Measurements from ENCODE around the gene TAS2R19. TPM values are rescaled to one million over a fixed set of nuclear protein-coding genes. Genes with fewer than 3 reads are reported as not detected.

TAS2R19 gene
- total RNA-seq, 3 donors from 2014 or later: 2.1 to 6.8 (median 2.3) TPM

GRCh38 chr12:11014234-11014633 lies 8.2 kb downstream of the TAS2R19 start:
- intact Hi-C loops (cut with DNase I, micrococcal nuclease): no loop called here
- H3K36me3 ChIP-seq (ENCODE audit: low read depth): no peaks in the 10 kb centered on the region
- no peaks in the 10 kb centered on the region for H3K9me3 ChIP-seq
- no peak for TF ChIP-seq CTCF (IDR thresholded peaks at IDR 0.05)
- no peak for DNase-seq
- H3K4me3 ChIP-seq: no peak overlapping the region
- H3K4me1 ChIP-seq (ENCODE audit: low read depth): no peaks in the 10 kb centered on the region
- no peak for ATAC-seq

GRCh38 chr12:11007608-11008007 lies 14.8 kb downstream of the TAS2R19 start:
- Histone ChIP-seq H3K4me1 (ENCODE audit: low read depth) (no peaks in the 10 kb centered on the region), H3K4me3 (no peak overlapping the region), H3K36me3 (ENCODE audit: low read depth) (no peaks in the 10 kb centered on the region), H3K9me3 (no peaks in the 10 kb centered on the region)
- DNase-seq: no peak
- no peak for ATAC-seq
- intact Hi-C loops (cut with DNase I, micrococcal nuclease): no loop called here
- no peak for TF ChIP-seq CTCF (IDR thresholded peaks at IDR 0.05)

- Histone ChIP-seq H3K9me3 (no peaks in the 10 kb centered on the region), H3K4me3 (no peak within 1 kb of the TSS), H3K4me1 (ENCODE audit: low read depth) (no peaks in the 10 kb centered on the region), H3K36me3 (ENCODE audit: low read depth) (no peaks in the 10 kb centered on the region)
- DNase-seq (no peak), ATAC-seq (no peak)
- intact Hi-C loops (cut with DNase I, micrococcal nuclease): no loop called here
- TF ChIP-seq CTCF (IDR thresholded peaks at IDR 0.05): no peak
Measured at GRCh38 chr12:10998204-10998603, 24.2 kb downstream of the TAS2R19 start, which contains the start of gene TAS2R20. TSS of gene TAS2R20 (minus strand) at chr12:10998304. CDS start at chr12:10997875, 429 bp downstream.

- DNase-seq (no peak), ATAC-seq (no peak)
- intact Hi-C loops (cut with DNase I, micrococcal nuclease): no loop called here
- Histone ChIP-seq H3K4me1 (ENCODE audit: low read depth) (no peaks in the 10 kb centered on the region), H3K36me3 (ENCODE audit: low read depth) (no peaks in the 10 kb centered on the region), H3K9me3 (peaks cover 4% of the 10 kb centered on the region), H3K4me3 (no peak overlapping the region)
- no peak for TF ChIP-seq CTCF (IDR thresholded peaks at IDR 0.05)
Measured at GRCh38 chr12:10994307-10994706, 28.1 kb downstream of the TAS2R19 start.

- H3K4me1 ChIP-seq (ENCODE audit: low read depth): no peaks in the 10 kb centered on the region
- intact Hi-C loops (cut with DNase I, micrococcal nuclease): no loop called here
- peaks cover 4% of the 10 kb centered on the region for H3K9me3 ChIP-seq
- no peaks in the 10 kb centered on the region for H3K36me3 ChIP-seq (ENCODE audit: low read depth)
- ATAC-seq (no peak), DNase-seq (no peak)
- TF ChIP-seq CTCF (IDR thresholded peaks at IDR 0.05): no peak
- H3K4me3 ChIP-seq: no peak overlapping the region
Measured at GRCh38 chr12:10989107-10989506, 33.3 kb downstream of the TAS2R19 start.

GRCh38 chr12:10986812-10987211 lies 35.6 kb downstream of the TAS2R19 start, which contains the start of gene TAS2R50:
TSS of gene TAS2R50 (minus strand) at chr12:10986912. CDS start at chr12:10986860, 52 bp downstream.
- H3K4me1 ChIP-seq (ENCODE audit: low read depth): no peaks in the 10 kb centered on the region
- peaks cover 4% of the 10 kb centered on the region for H3K9me3 ChIP-seq
- no peaks in the 10 kb centered on the region for H3K36me3 ChIP-seq (ENCODE audit: low read depth)
- H3K4me3 ChIP-seq: no peak within 1 kb of the TSS
- ATAC-seq: no peak
- no peak for TF ChIP-seq CTCF (IDR thresholded peaks at IDR 0.05)
- intact Hi-C loops (cut with DNase I, micrococcal nuclease): no loop called here
- DNase-seq: no peak

Measured in mucosa of descending colon (tissue), 3 donors.